Activated B cell treated with CpG ODN at 0.5 μM for 24 hours (primary cell): Measurements from ENCODE around the gene ETFRF1. TPM values are rescaled to one million over a fixed set of nuclear protein-coding genes. Genes with fewer than 3 reads are reported as not detected.

Source experiments
- ATAC-seq: fragments of 200-7000 bp; cut with Tn5 transposase; one replicate; pipeline ENCODE4 v1.10.0; 2021; ENCODE audit warnings: low read depth, mild to moderate bottlenecking, moderate library complexity
- CTCF ChIA-PET: fragments of 350-600 bp; sonication (Branson Sonifier 250); formaldehyde crosslinking; loops from one replicate; lab custom pipeline; 2021; ENCODE audit warnings: antibody characterized with exemption; lab: Charles Lee
- POLR2A ChIA-PET: fragments of 350-600 bp; sonication (Branson Sonifier 250); formaldehyde crosslinking; loops from one replicate; lab custom pipeline; 2021; ENCODE audit warnings: antibody characterized with exemption; lab: Charles Lee
- DNase-seq: peaks from one replicate; pipeline ENCODE4 v3.0.0; 2022
- H3K27ac Mint-ChIP-seq: one replicate; pipeline ENCODE4 v1.8.0; 2020; ENCODE audit warnings: mixed read lengths
- H3K27me3 Mint-ChIP-seq: one replicate; pipeline ENCODE4 v1.8.0; 2021; ENCODE audit warnings: mixed read lengths
- H3K36me3 Mint-ChIP-seq: one replicate; pipeline ENCODE4 v1.8.0; 2021; ENCODE audit warnings: low read depth, mixed read lengths
- H3K4me1 Mint-ChIP-seq: one replicate; pipeline ENCODE4 v1.8.0; 2021; ENCODE audit warnings: mixed read lengths
- H3K4me3 Mint-ChIP-seq: one replicate; pipeline ENCODE4 v1.8.0; 2020; ENCODE audit warnings: mild to moderate bottlenecking, mixed read lengths
- H3K9me3 Mint-ChIP-seq: one replicate; pipeline ENCODE4 v1.8.0; 2020; ENCODE audit warnings: mixed read lengths
- intact Hi-C: fragments of 100-400 bp; cut with micrococcal nuclease; formaldehyde crosslinking; loops from one replicate; pipeline ENCODE4 v1.15.1; 2024
- total RNA-seq: library from RNA; stranded (reverse); gene quantifications from 2 replicates; pipeline ENCODE4 v1.2.3, GENCODE V29; 2022
- TF ChIP-seq, protein P1 (sequence below): fragments of 200-600 bp; IDR thresholded peaks from one replicate; pipeline ENCODE4 v1.8.0; 2022; ENCODE audit warnings: antibody characterized with exemption, mild to moderate bottlenecking

The ETFRF1 gene
- total RNA-seq, 1 donor from 2014 or later: 17.6 TPM

- no peaks in the 10 kb centered on the region for H3K9me3 Mint-ChIP-seq
- peaks cover 8% of the 10 kb centered on the region for H3K36me3 Mint-ChIP-seq
- ATAC-seq (no peak), DNase-seq (no peak)
- peak overlapping the region; percentile 96 for H3K27ac Mint-ChIP-seq
- POLR2A ChIA-PET: interaction anchor here (0.9 to 2.2 kb wide), 5 partner anchors 23 to 76 kb away, joined by 3 to 23 read pairs (median 7); no protein-coding TSS in a partner anchor
- no peaks in the 10 kb centered on the region for H3K27me3 Mint-ChIP-seq
- TF ChIP-seq, protein P1, sequence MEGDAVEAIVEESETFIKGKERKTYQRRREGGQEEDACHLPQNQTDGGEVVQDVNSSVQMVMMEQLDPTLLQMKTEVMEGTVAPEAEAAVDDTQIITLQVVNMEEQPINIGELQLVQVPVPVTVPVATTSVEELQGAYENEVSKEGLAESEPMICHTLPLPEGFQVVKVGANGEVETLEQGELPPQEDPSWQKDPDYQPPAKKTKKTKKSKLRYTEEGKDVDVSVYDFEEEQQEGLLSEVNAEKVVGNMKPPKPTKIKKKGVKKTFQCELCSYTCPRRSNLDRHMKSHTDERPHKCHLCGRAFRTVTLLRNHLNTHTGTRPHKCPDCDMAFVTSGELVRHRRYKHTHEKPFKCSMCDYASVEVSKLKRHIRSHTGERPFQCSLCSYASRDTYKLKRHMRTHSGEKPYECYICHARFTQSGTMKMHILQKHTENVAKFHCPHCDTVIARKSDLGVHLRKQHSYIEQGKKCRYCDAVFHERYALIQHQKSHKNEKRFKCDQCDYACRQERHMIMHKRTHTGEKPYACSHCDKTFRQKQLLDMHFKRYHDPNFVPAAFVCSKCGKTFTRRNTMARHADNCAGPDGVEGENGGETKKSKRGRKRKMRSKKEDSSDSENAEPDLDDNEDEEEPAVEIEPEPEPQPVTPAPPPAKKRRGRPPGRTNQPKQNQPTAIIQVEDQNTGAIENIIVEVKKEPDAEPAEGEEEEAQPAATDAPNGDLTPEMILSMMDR: no peak
- peak overlapping the region; percentile 94 for H3K4me3 Mint-ChIP-seq
- peaks cover 31% of the 10 kb centered on the region for H3K4me1 Mint-ChIP-seq
- CTCF ChIA-PET: interaction anchor here (0.9 to 1.7 kb wide), 4 partner anchors 16 to 193 kb away, joined by 3 to 11 read pairs (median 4); no protein-coding TSS in a partner anchor
- intact Hi-C loops: loop anchor here (2.0 kb wide), 2 partner anchors 17 to 195 kb away; no protein-coding TSS in a partner anchor
These were observed 823 bp upstream of the ETFRF1 start for GRCh38 chr12:25194214-25194613.

DNA sequence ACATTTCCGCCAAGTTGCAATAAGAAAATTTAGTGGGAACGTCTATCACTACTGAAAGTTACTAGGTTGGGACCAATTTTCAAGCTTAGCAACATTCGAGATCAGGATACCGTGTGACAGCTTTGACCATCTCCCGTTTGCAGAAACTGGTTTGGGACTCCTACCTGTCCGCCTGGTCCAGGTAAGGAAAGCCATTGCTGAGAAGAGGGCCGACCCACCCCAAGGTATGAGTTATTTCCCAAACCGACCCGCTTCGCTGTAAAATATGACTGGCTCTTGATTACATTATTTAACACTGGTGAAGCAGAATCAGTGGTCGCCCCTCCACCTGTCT is 348 bp upstream of the ETFRF1 start:
- TF ChIP-seq, protein P1: no peak
- H3K4me3 Mint-ChIP-seq: peak overlapping the region; percentile 94
- ChIA-PET POLR2A (interaction anchor here (0.6 to 2.2 kb wide), 9 partner anchors 8 to 213 kb away, joined by 3 to 23 read pairs (median 5); partner anchors contain the start of gene KRAS), CTCF (interaction anchor here (0.9 to 1.7 kb wide), 4 partner anchors 16 to 193 kb away, joined by 3 to 11 read pairs (median 4); no protein-coding TSS in a partner anchor)
- H3K36me3 Mint-ChIP-seq: peaks cover 10% of the 10 kb centered on the region
- H3K27me3 Mint-ChIP-seq: no peaks in the 10 kb centered on the region
- ATAC-seq (no peak), DNase-seq (no peak)
- intact Hi-C loops: loop anchor here (1.0 to 2.0 kb wide), 7 partner anchors 8 to 1744 kb away; partner anchors contain the start of gene FGFR1OP2
- H3K4me1 Mint-ChIP-seq: peaks cover 32% of the 10 kb centered on the region
- H3K9me3 Mint-ChIP-seq: no peaks in the 10 kb centered on the region
- peak overlapping the region; percentile 96 for H3K27ac Mint-ChIP-seq

- no peak overlapping the region for H3K27ac Mint-ChIP-seq
- no peak for ATAC-seq
- TF ChIP-seq, protein P1: no peak
- H3K9me3 Mint-ChIP-seq: no peaks in the 10 kb centered on the region
- H3K27me3 Mint-ChIP-seq: no peaks in the 10 kb centered on the region
- no peak overlapping the region for H3K4me3 Mint-ChIP-seq
- ChIA-PET POLR2A (interaction anchor here (0.6 kb wide), 1 partner anchor 245 kb away, joined by 4 read pairs; no protein-coding TSS in a partner anchor), CTCF (interaction anchor here (0.7 to 1.3 kb wide), 2 partner anchors 43 to 190 kb away, joined by 3 to 4 read pairs; no protein-coding TSS in a partner anchor)
- intact Hi-C loops: no loop called here
- no peak for DNase-seq
- peaks cover 21% of the 10 kb centered on the region for H3K36me3 Mint-ChIP-seq
- H3K4me1 Mint-ChIP-seq: peaks cover 34% of the 10 kb centered on the region
These were observed 2.6 kb downstream of the ETFRF1 start for GRCh38 chr12:25197608-25198007.

DNA sequence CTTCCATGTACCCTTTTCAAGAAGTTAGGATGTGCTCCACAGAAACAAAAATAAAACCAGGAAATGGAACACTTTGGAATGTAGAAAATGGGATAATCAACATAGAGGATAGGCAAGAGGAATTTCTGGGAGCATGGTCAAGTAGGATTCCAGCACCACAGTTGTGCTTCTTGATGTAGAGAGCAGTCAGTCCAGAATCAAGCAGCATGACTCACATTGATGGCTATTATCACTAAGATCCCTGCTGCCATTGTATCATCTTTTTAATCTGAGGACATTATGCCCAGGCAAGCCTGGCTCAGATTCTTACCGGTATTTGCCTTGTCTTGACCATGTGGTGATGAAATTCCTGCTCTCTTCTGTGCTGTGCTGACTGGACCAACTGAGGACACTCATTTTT is 5.7 kb downstream of the ETFRF1 start:
- peaks cover 20% of the 10 kb centered on the region for H3K4me1 Mint-ChIP-seq
- peaks cover 36% of the 10 kb centered on the region for H3K36me3 Mint-ChIP-seq
- ATAC-seq: no peak
- H3K4me3 Mint-ChIP-seq: no peak overlapping the region
- H3K9me3 Mint-ChIP-seq: no peaks in the 10 kb centered on the region
- ChIA-PET POLR2A (no interaction called here), CTCF (no interaction called here)
- H3K27me3 Mint-ChIP-seq: no peaks in the 10 kb centered on the region
- TF ChIP-seq, protein P1: no peak
- no peak overlapping the region for H3K27ac Mint-ChIP-seq
- no peak for DNase-seq
- intact Hi-C loops: no loop called here

DNA sequence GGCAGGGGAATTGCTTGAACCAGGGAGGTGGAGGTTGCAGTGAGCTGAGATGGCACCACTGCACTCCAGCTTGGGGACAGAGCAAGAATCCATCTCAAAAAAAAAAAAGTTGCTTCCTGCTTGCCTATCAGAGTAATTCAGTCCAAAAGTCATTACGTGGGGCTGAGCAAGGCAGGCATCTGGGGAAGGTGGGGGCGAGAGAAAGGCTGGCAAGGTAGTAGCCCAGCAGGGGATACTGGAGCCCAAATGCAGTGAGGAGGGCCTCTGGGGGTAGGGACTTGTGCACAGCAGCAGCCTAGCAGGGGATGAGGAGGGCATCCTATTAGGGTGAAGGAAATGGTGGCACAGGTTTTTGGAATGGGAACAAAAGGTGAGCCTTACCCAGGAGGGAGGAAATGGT is 7.1 kb downstream of the ETFRF1 start:
- Mint-ChIP-seq H3K36me3 (peaks cover 47% of the 10 kb centered on the region), H3K4me3 (no peak overlapping the region), H3K27me3 (no peaks in the 10 kb centered on the region), H3K9me3 (no peaks in the 10 kb centered on the region), H3K27ac (no peak overlapping the region), H3K4me1 (peaks cover 10% of the 10 kb centered on the region)
- intact Hi-C loops: no loop called here
- ATAC-seq (no peak), DNase-seq (no peak)
- CTCF ChIA-PET: no interaction called here
- TF ChIP-seq, protein P1: no peak
- POLR2A ChIA-PET: interaction anchor here (0.7 to 0.8 kb wide), 2 partner anchors 21 to 197 kb away, joined by 3 to 4 read pairs; no protein-coding TSS in a partner anchor
